Right hindlimb (tissue), 1 donor: ENCODE data around the gene PEX11G.

Experiments
- DNase-seq: peaks from one replicate; pipeline ENCODE4 v3.0.0-alpha.2; 2018

PEX11G gene

GRCh38 chr19:7428651-7429113, 60.2 kb downstream of the PEX11G start:
- DNase-seq: no peak

- no peak for DNase-seq
These were observed 60.9 kb downstream of the PEX11G start for GRCh38 chr19:7427944-7428343.

- DNase-seq: no peak
These were observed 61.8 kb downstream of the PEX11G start for GRCh38 chr19:7426986-7427385.
